GM19467 (cell line): ENCODE data around the gene WNK3.
"Not testable (repeated sequence)": the region's sequence is repeated elsewhere in the genome, so short reads cannot be mapped to it uniquely, and the experiment has no call there.

Source experiments
- ATAC-seq: cut with Tn5 transposase; IDR thresholded peaks from one replicate; pipeline ENCODE4 v1.9.1; 2021; ENCODE audit warnings: mild to moderate bottlenecking, moderate library complexity; ENCODE audit not compliant: unreplicated experiment

Gene WNK3

DNA sequence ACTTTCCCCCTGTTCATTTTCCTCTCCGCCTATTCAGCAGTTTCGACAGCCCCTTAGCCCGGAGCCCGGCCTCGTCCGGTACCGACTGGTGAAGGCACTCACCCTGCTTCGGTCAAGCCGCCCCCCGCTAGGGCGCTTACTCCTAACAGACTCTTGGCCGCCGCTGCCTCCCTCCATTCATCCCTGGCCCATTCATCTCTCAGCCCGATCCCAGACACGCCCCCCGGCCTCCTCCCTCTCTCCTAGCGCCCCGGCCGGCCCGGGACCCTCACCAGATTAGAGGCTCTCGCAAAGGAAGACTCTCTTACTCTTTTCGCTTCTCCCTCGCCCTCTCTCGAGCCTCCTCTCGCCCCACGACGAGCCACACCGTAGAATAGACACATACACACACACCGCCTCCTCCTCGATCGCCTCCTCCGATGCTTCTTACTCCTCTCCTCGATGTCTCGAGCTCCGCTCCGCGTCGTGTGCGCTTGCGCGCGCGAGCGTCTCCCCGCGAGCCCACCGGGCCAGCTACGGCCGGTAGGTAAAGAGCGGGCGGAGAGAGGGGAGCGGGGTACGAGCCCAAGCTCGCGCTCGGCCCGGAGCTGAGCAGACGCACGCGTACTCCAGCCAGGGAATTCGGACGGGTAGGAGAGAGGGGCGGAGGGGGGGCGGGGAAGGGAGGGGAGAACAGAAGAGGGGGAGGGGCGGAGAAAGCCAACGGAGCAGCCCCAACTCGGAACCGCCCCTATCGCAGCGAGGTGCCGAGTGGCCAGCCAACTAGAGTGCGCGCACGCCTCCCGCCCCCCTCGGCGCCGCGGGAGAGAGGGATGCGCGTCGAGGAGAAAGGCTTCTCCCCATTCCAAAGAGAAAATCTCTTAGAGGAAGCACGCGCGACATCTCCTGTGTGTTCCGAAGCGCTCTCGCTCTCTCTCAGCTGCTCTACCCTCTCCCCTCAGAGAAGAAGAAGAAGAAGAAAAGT, at the start of gene WNK3:
WNK3 (minus strand) TSS at position 633 of the 964 bp plus-strand sequence.
- ATAC-seq: no peak

DNA sequence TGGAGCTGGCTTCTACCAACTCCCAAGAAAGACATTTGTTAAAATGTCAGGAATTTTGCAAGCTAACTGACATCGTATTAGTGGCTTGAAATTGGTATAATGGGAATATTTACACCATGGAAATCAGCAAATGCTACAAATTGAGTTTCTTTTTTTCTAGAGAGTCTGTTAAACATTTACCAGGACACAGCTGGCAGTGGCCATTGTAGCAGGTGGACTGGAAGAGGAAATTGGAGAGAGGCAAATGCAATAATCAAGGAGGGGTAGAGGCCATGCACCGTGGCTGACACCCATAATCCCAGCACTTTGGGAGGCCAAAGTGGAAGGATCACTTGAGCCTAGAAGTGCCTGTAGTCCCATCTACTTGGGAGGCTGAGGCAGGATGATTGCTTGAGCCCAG, 49.4 kb upstream of the WNK3 start:
- no peak for ATAC-seq

- no peak for ATAC-seq
Measured at GRCh38 chrX:54397113-54397512, 39.3 kb upstream of the WNK3 start.

DNA sequence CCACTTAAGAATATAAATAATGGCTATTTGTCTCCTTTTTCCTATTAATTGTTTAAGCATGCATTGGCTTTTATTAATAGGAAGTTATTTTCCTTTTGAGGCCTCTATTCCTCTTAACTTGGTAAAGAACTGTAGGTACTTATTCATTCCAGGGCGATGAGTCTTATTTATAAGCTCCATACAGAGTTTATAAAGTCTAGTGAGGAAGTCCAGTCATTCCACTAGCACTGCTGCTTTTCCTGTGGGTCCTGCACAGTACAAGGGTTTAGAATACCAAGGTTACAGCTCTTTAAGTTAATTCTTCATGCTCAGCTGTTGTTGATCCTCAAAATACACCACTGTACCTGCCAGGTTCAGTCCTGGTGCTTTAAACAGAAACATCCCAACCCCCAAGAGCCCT, 28.5 kb upstream of the WNK3 start:
- no peak for ATAC-seq

DNA sequence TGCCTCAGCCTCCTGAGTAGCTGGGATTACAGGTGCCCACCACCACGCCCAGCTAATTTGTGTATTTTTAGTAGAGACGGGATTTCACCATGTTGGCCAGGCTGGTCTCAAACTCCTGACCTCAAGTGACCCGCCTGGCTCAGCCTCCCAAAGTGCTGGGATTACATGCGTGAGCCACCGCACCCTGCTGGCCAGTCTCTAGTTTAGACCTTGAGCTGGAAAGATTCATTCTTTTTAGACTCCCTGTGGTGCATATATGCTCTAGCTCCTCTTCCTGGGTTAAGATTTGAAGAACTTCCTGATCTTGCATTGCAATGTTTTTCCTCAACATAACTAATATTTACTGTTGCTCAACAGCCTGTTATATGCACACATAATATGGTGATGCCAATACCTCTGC, 26.8 kb upstream of the WNK3 start:
- not testable (repeated sequence) for ATAC-seq

GRCh38 chrX:54359408-54359807, 1.6 kb upstream of the WNK3 start:
- no peak for ATAC-seq

DNA sequence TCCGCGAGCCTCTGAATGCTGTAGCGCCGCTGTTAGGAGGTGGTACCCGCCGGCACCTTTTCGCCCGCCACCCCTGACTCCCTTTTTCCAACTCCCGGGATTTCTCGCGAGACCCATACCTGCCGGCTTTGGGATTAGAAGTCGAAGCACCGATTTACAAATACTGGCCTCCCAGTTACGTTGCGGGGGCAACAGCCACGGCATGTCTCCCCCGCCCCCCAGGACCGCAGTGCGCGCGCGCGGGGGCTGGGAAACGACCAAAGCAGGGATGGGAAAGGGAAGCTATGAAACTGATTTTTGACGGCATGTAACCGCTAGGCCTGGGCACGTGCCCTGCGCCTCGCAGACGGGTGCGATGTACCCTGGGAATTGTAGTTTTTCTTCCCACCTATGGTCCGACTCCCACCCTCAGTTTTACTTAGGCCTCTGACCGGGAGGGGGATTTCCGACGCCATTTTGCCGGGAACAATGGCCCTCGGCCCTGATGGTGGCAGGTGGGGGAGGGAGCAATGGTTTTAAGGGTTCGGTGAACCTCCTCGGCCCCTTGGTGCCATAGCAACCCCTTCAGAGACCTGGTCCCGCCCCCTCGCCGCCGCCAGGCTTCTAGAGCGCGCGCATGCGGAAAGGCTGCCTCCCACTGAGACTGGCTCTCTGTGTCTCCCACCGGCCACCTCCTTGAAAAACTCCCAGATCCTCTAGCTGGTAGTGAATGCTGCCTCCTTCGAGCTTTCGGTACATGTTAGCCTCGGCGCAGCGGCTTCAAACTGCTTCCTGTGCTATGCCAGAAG, 772 bp upstream of the WNK3 start:
- no peak for ATAC-seq

- no peak for ATAC-seq
Measured at GRCh38 chrX:54352677-54353076, 5.2 kb downstream of the WNK3 start.

DNA sequence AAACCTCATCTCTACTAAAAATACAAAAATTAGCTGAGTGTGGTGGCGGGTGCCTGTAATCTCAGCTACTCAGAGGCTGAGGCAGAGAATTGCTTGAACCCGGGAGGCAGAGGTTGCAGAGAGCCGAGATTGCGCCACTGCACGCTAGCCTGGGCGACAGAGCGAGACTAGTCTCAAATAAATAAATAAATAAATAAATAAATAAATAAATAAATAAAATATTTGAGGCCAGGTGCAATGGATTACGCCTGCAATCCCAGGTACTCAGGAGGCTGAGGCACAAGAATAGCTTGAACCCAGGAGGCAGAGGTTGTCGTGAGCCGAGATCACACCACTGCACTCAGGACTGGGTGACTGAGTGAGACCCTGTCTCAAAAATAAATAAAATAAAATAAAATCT, 20.5 kb downstream of the WNK3 start:
- not testable (repeated sequence) for ATAC-seq

DNA sequence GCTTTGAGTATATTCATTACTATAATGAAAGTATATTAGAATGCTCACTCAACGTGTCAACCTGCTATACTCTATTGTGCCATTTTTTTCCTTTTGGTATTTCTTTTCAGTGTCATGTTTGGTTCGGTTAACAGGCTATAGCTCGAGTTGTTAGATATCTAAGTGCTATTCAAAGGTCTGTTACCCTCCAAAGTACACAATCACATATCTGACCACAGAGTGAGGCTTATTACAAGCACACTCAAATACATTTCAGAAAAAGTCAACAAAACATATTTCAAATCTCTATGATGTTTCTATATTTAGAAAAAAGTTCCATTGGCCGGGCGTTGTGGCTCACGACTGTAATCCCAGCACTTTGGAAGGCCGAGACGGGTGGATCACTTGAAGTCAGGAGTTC, 32.8 kb downstream of the WNK3 start:
- ATAC-seq: no peak

GRCh38 chrX:54320067-54320466, 37.8 kb downstream of the WNK3 start:
- ATAC-seq: no peak

DNA sequence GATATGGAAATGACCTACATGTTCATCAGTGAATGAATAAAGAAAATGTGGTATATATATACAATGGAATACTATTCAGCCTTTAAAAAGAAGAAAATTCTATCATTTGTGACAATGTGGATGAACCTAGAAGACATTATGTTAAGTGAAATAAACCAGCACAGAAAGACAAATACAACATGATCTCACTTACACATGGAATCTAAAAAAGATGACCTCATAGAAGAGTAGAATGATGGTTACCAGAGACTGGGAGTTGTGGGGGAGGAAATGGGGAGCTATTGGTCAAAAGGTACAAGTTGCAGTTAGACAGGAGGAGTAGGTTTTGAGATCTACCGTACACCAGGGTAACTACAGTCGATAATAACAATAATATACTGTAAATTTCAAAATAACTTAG, 51.5 kb downstream of the WNK3 start:
- no peak for ATAC-seq

GRCh38 chrX:54301516-54301915, 56.3 kb downstream of the WNK3 start:
- ATAC-seq: no peak

GRCh38 chrX:54294306-54294705, 63.5 kb downstream of the WNK3 start:
- ATAC-seq: no peak

DNA sequence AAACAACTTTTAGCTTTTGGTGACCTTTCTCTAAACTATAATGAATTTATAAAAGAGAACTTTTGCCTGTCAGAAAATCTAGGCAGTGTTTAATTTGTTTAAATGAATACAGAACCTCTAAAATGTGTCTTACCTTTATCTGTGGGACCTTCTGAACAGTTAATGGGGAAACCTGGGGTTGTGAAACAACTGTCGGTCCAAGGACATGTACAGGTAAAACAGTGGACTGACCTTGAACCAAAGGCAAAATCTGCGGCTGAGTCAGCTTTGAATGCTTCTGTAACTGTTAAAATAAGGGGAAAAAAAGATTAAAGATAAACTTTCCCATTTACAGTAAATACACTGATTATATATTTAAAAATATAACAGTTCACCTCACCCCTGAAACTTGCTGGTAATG, 65.1 kb downstream of the WNK3 start:
- no peak for ATAC-seq

DNA sequence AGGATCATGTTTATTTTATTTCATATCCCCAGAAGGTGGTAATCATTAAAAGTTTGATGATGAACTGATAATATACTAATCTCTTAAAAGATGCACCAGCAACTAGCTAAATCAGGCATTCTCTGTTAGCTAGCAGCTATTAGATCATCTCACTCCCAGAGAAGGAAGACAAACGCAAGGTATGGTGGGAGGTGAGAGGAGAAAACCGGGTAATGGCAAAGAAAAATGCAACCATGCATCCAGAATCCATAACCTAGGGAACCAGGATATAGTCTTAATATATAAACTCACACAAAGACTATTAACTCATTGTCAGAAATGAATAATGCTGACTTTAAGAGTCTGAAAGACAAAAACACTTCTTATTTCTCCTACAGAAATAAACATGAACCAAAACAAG, 66.1 kb downstream of the WNK3 start:
- ATAC-seq: no peak

DNA sequence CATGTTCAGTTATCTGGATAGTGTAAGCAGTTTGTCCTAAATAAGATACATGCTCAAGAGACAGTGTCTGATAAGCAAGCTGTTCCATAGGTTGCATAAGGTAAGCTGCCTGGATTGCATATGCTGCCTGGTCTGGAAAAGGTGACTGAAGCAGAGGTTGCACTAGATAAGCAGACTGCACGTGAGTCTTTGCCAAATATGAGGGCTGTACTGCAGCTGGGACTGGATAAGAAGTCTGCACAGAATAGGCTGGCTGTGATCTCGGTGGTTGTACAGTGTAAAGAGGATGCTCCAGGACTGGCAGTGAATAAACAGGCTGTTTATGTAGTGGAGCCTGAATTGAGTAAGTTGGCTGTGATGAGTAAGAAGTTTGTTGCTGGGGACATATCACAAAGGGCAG, 68.9 kb downstream of the WNK3 start:
- no peak for ATAC-seq

DNA sequence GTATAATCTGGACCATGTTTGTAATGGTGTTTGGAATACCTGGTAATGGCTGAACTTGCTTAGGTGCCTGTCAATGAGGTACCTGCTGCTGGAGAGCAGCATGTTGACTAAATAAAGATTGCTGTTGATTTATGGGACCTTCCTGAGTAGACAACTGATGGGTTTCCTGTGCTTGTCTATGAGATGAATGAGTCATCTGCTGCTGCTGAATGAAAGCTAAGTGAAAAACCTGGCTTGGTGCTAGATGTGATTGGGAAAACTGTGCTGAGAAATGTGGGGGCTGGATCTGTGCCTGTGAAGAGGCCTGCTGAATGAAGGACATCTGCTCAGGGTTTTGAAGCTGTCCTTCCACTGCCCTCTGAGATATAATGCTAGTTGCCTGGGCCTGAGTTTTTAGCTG, 69.6 kb downstream of the WNK3 start:
- no peak for ATAC-seq

- ATAC-seq: no peak
Measured at GRCh38 chrX:54281676-54282075, 76.2 kb downstream of the WNK3 start.

- no peak for ATAC-seq
Measured at GRCh38 chrX:54280466-54280865, 77.4 kb downstream of the WNK3 start.

DNA sequence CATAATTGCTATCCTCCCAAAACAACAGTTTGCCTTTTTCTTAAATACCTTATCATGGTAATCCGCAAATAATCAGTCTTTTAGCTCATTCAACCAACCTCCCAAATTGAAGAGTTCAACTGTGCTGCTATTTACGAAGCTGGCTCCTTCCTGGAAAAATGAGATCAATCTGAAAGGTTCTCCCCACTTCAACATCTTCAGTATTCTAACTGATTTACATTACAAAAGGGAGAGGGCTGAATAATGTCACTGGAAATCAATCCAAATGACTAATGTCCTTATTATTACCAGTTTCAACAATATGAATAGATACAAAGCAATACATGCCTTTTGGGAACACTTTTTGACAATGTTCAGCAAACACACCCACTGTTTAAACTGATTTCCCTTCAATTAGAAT, 86.2 kb downstream of the WNK3 start:
- no peak for ATAC-seq

GRCh38 chrX:54248309-54248708, 109.5 kb downstream of the WNK3 start:
- no peak for ATAC-seq
